Activated T-cell treated with anti-CD3 and anti-CD28 coated beads, Interleukin-2, amount 50 U/mL, for 48 hours (primary cell): Measurements from ENCODE around the gene ME3.
"Not testable (repeated sequence)": the region's sequence is repeated elsewhere in the genome, so short reads cannot be mapped to it uniquely, and the experiment has no call there.

Experiments used
- DNase-seq, 2 experiments: peaks; one replicate each; pipeline ENCODE4 v3.0.0-alpha.2; 2020

The ME3 gene

DNA sequence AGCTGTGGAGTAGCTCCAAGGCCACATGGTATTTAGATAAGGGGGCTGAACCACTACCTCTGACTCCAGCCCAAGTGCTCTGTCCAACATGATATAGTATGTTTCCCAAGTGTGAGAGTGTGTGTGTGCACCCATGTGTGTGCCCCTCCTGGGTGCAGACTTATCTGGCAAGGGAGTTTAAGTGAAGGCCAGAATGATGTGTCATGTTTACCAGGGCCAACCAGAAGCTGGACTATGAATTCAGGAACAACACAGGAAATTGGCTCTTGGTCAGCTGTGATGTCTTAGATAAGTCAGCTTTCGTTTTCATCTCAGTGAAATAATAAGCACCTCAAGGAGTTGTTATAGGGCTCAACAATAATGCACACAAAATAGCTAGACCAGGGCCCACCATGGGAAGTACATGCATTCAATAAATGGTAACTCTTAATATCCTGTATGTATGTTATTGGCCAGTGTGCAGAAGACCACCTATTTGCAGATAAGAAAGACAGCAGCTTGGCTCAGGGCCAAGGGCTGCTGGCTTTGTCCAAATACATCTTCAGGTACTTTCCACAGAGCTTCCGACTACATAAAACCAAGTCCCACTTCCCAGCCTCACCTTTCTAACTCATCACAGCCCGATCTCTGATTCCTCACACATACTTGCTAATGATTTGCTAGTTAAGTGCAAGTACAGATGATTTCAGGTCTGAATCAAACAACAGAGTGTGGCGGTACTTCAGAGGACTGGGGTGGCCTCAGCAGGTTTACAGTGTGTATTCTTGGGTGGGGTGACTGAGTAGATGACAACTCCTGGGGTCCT, 120.9 kb downstream of the ME3 start:
- no peak for DNase-seq

DNA sequence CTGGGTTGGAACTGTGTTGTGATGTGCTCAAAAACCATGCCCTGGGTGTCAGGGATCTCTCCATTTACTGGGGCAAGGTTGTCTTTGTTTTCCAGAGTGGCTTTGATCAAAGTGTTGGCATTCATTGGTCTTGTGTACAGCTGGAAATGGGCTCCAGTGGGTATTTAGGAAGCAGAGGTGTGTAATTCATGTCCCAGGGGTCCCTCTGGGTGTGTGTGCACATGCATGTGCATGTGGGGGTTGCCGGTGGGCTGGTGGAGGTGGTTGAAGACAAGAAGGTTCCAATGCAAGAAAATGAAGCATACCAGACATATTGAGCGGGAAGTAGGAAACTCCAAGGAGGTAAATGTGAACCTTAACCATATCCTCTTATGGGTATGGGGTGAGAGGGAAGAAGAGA, 121.7 kb downstream of the ME3 start:
- DNase-seq = no peak

DNA sequence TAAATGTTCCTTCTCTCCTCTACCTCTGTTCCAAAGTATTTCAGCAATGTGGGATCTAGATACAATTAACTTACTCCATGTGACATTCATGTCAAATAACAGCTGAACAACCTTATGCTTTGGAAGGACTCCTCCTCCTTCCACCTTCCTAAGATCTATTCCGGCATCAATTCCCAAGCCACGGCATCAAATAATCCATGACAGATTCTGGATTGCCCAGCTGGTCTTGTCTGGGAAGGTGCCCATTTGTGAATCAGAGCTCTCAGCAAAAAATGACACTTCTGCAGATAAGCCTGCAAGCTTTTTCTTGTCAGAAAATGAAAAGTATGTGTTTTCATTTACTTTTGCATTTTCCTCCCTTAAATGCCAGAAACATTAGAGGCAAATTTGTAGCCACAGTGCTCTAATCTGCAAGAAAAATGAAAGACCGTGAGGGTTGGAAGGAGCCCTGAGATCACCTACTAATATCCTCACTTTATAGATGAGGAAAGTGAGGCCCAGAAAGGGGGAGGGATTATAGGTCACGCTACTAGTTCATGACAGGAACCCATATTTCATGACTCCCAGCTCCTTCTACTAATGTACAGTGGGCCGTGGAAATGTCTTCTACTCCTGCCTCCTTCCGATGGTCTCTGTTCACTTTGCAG, 124.0 kb downstream of the ME3 start:
- no peak for DNase-seq

DNA sequence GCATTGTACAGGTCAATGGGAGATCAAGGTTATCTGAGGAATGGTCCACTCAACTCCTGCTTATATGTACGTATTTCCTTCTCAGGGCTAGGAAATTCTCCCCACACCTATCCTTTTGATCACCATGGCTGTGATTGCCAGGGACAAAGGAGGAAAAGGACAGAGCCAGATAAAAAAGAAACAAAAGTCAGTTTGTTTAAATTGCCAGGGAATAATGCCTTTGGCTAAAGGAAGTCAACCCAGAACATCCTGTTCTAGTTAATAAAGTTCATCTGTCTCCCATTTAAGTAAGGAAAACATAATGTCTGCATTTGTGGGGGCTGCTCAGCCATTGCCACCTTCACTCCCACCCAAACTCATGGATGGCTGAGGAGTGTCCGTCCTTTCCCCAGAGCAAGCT, 124.7 kb downstream of the ME3 start:
- no peak for DNase-seq

DNA sequence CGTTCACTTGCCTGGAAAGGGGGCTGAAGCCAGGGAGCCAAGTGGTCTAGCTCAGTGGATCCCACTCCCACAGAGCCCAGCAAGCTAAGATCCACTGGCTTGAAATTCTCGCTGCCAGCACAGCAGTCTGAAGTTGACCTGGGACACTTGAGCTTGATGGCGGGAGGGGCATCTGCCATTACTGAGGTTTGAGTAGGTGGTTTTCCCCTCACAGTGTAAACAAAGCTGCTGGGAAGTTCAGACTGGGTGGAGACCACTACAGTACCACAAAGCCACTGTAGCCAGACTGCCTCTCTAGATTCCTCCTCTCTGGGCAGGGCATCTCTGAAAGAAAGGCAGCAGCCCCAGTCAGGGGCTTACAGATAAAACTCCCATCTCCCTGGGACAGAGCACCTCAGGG, 131.1 kb downstream of the ME3 start:
- DNase-seq = not testable (repeated sequence)

DNA sequence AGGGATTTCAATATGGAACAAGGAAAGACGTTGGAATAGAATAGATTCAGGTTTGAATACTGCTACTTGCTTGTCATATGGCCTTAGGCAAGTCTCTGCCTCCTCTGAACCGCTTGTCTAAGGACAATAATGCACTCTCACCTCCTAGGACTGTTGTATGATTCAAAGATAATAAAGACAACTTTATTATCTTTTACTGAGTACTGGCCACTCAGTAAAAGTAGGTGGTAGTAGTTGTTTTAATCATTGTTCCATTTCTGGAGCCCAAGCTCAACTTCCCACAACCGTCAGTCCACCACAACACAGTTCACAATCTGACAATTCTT, 134.2 kb downstream of the ME3 start:
- DNase-seq = no peak

DNA sequence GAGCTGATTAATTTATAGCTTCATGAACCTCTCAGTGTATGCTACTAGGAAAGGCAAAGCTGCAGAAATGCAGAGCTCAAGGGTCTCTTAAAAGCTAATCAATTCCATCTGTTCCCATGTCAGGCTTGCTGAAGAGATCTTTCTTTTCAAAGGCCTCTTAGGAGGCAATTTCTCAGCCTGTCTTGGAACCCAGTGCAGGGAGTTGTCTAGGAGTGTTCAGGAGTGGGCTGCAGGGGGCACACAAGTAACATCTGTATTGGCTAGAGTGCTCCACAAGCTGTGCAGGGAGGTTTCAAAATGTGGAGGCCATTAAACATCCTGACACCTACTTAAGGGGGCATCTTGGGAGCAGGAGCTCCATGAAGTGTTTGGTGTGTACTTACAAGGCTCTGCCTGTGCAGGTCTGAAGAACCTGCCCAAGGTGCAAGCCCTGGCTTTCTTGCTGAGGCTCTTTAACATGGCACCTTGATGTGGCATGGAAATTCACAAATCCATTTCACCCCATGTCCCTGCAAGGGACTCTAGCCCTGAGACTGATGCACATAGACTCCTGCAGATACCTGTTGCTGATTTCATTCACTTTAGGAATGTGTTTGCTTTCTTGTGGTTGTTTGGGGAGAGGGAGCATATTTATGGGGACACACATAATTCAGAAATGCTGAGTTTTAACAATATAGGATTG, 134.7 kb downstream of the ME3 start:
- no peak for DNase-seq

DNA sequence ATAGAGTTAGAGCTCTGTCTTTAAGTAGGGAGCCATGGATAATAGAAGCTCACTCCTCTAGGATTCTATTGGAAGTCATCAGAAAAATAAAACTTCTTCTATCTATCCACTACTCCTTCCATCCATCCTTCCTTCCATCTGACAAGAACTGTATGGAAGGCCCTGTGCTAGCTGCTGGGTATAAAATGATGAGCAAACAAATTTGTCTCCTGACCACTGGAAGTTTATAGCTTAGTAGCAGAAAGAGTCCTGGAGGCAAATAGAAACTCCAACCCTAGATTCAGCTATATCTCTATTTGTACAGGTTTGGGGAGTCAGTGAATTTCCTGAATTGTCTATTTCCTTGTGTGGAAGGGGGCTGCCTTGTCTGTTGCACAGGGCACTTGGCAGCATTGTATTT, 136.6 kb downstream of the ME3 start:
- no peak for DNase-seq

DNA sequence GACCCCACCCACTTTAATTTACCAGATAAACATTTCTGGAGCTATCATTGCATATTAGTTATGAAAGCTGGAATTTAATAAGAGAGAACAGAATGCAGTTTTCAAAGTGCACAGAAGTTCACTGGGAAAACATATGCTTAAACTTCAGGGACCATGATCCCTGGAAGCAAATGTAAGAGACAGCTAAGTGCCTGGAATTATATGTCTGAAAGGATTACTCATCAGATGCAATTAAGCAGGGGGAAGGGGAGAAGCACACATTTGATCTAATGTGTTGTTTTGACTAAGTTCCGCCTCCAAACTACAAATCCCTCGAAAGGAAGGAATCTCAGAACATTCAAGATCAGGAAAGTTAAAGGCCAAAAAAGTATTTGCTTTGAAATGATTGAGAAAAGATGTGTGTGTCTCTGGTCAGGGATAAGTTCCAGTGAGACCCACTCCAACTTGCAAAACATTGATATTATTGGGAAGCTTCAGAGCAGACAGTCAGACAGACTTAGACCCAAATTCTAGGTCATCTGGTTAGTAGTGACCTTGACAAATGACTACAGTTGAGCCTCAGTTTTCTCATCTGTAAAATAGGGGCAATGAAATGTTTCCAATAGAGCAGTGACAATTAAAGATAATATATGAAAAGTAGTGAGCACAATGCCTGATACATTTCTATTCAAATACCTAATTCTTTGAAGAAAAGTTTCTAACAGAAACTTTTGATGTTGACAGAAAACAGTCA, 147.6 kb downstream of the ME3 start:
- no peak for DNase-seq

DNA sequence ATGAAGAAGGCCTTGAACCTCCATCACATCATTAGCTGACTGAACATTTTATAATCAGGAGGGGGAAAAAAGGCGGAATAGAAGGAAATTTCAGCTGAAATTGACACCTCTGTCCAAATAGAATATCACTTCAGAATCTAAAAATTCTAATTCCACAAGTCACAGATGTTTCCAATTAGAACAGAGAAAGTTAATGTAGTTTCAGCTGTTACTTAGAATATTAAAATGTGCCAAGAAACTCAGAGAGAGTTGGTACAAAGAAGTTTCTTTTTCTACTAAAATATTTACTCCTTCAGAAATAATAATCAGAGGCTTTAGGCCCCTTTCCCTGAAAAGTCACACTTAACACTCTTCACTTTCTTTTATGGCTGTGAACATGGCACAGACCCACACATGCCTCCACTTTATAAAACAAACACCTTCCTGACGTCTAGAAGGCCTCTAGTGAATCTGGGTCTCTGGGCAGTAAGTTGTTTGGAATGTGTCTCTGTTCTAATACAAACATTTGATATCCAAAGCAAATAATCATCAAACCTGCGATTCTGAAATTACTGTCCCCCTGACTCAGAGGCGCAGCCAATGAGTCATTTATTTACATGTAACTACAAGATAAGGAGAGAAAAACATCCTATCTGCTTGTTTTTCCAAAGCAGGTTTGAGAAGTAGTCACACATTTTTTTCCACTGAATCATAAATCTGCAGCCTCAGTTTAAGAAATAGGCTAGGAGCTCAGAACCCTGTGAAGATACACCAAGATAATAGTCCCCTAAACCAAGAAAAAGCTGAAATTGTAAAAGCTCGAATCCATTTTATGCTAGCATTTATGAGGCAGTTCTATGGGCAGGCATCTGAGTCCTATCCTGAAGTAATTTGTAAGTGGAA, 148.4 kb downstream of the ME3 start:
- no peak for DNase-seq

DNA sequence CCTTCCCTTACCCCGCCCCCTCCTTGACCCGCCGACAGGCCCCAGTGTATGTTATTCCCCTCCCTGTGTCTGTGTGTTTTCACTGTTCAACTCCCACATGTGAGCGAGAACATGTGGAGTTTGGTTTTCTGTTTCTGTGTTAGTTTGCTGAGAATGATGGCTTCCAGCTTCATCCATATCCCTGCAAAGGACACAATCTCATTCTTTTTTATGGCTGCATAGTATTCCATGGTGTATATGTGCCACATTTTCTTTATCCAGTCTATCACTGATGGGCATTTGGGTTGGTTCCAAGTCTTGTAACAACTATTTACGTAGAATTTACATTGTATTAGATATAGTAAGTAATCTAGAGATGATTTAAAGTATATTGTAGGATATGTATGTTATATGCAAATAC, 149.9 kb downstream of the ME3 start:
- DNase-seq = not testable (repeated sequence)

DNA sequence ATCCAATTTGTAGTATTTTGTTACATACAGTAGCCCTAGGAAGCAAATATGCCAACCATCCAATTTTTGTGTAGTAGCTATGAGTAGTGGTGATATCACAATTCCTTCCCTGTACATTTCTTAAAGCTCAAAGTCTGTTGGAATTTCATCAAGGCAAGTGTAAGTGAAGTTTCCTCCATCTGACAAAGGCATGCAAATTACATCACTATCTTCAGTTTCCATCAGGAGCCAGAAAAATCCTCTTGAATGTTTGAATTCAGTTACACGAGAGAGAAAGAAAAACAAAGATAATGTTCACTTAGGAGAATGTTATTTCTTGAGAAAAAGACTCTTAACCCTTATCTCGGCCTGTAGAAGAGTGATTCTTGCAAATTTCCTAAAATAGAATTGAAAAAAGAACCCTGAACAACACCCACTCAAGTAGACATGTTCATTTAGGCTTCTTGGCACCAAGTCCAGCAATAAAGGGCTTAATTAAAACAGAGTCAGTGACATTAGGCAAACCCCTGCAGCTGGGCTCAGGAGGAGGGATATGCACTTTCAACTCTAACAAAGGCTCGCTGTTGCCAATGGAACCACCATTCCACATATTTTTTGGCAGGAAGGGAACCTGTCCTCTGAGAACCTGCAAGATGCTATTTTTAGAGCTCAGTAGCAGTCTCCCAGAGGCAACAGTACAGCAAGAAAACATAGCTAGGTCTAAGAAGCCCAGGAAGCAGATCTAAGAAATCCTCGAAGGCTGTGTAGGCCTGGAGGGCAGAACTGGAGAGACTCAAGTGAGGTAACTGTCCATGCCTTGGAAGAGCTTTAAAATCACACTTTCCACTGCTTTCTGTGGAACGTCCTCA, 153.1 kb downstream of the ME3 start:
- DNase-seq = no peak

DNA sequence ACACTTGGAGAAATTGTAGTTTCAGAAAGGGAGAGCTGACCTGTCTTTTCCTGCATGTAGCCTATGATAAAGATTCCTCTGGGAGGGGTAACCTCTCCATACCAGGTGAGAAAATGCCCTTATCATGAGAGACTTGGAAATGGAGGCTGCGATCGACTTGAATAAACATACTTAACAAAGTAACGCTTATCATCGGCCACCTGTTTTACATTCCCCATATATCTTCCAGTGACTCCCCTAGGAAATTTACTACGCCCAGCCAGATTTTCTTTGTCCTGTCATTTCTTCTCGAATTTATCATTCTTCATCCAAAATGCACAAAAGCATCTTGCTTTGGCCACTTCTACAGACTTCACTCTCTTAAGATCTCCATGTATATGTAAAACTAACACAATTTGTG, 154.2 kb downstream of the ME3 start:
- DNase-seq = no peak

DNA sequence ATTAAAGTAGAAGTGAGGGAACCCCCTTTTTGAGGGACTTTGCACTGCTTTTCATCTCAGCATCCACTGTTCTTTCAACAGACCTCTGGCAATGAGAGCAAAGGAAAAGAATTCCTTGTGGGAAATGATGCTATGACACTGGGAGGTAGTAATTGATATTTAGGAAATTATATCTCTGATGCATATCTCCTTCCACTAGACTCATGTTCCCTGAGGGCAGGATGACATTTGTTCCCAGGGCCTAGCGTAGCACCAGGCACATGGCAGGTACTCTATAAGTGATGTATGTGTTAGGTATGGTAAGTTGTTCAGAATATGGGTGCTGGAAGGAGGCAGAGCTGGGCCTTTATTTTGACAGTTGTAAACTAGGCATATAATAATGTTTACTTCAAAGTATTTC, 154.9 kb downstream of the ME3 start:
- DNase-seq = no peak

DNA sequence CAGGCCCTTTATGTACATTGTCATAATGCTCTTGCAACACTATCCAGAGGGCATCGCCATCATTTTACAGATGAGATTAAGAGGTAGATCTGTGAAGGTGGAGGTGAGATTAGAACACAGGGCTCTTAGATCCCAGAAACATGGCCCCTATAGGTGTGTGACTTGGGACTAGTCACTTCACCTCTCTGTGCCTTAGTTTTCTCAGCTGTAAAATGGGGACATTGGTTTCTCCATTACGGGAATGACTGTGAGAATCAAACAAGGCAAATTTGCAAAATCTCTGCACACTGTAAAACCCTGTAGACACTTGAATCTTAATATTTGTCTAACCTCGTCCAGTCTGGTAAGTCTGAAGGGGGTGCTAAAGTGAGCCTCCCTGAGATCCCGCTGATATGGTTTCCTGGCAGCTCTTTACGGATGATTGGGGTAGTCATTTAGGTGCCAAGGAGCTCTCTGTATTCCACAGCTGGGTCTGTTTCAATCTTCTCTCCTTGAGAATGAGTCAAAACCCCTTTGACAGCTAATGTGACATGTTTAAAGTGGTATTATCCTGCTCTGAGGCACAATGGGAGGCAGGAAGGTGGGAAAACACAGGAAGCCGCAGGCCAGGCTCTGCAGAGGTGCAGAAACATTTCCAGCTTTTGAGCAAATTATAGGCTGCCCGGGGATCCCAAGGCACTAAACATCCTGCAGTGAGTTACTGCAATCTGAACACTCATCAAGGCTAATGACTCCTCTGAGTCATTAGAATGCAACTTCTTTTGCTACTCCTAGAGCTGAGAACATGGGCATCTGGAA, 156.9 kb downstream of the ME3 start:
- no peak for DNase-seq

DNA sequence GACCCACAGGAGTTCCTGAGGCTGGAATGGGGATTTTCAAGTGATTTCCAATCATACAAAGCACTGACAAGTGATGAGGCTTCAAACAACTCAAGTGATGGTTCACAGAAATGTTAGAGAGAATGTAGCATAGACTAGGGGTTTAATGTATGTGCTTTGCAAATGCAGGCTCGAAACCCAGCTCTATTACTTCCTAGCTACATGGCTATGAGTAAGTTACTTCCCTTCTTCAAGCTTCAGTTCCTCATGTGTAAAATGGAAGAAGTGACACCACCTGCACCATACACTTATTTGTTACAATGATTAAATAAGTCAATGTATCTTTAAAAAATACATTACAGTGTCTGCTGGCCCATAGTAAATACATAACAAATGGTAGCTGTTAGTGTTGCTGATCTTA, 158.0 kb downstream of the ME3 start:
- no peak for DNase-seq

DNA sequence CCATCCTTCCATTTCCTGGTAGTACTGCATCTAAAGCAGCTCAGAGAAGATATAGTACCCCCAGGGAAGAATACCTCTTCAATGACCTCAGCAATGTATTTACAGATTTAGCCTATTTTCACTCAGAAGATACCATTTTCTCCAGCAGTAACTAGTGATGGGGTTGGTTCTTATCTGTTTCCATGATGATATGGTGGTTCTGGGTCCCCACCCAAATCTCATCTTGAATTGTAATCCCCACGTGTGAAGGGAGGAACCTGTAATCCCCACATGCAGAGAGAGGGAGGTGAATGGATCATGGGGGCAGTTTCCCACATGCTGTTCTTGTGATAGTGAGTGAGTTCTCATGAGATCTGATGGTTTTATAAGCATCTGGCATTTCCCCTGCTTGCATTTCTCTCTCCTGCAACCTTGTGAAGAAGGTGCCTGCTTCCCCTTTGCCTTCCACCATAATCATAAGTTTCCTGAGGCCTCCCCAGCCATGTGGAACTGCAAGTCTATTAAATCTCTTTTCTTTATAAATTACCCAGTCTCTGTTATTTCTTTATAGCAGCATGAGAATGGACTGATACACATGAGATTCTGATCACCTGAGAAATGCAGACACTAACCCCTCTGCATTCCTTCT, 158.6 kb downstream of the ME3 start:
- no peak for DNase-seq

DNA sequence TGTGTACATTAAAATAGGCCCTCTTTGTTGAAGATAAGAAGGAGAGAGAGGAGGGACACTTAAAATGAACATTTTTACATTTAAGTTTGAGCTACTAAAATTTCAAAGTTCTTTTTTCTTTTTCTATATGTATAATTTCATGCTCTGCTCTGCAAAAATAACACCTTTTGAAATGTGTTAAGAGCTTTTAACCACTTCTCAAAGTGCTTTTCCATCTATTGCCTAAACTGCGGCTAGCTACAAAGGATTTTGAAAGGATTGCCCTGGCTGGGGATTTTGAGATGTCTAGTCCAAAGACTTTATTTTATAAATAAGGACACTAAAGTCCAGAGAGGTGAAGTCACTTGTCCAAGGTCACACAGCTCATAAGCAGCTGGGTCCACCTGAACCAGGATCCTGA, 159.3 kb downstream of the ME3 start:
- DNase-seq = no peak

DNA sequence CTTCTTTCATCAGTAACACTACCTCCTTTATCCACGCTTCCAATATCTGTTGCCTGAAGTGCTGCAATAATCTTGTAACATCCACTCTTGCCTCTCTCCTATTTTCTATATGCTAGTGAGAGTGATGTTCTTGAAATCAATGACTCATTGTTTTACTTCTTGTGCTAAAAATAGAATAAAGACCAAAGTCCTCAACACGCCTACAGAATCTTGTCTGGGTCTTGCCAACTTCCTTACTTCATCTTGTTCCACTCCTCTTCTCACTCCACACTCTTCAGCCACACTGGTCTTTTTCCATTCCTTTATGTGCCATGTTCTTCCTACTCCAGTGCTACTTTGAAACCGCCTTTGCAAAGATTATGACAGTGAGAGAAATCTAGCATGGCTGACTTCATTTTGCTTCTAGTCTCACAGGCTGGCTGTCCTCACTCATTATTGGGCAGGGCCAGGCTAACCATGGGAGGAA, 161.3 kb downstream of the ME3 start:
- DNase-seq = peak in 1 of 2 experiments; percentile 32

DNA sequence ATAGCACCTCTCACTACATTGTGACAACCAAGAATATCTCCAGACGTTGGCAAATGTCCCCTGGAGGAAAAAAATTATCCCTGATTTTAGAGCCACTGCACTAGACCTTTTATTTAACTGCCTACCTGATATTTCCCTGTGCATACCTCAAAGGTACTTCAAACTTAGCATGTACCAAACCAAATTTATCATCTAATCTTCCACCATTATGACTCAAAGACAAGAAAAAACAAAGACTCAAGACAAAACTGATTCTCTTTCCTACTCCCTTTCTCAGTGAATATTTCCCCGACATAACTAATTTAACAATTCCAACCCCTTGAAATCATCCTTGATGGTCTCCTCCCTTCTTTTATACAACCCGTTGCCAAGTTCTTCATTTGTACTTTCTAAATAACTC, 161.7 kb downstream of the ME3 start:
- DNase-seq = no peak
